Activated B cell treated with CpG ODN at 0.5 μM for 24 hours (primary cell): ENCODE measurements around the gene GLT8D2. TPM values are rescaled to one million over a fixed set of nuclear protein-coding genes. Genes with fewer than 3 reads are reported as not detected.

Experiments used
- ATAC-seq: fragments of 200-7000 bp; cut with Tn5 transposase; one replicate; pipeline ENCODE4 v1.10.0; 2021; ENCODE audit warnings: low read depth, mild to moderate bottlenecking, moderate library complexity
- CTCF ChIA-PET: fragments of 350-600 bp; sonication (Branson Sonifier 250); formaldehyde crosslinking; loops from one replicate; lab custom pipeline; 2021; ENCODE audit warnings: antibody characterized with exemption; lab: Charles Lee
- POLR2A ChIA-PET: fragments of 350-600 bp; sonication (Branson Sonifier 250); formaldehyde crosslinking; loops from one replicate; lab custom pipeline; 2021; ENCODE audit warnings: antibody characterized with exemption; lab: Charles Lee
- DNase-seq: peaks from one replicate; pipeline ENCODE4 v3.0.0; 2022
- H3K27ac Mint-ChIP-seq: one replicate; pipeline ENCODE4 v1.8.0; 2020; ENCODE audit warnings: mixed read lengths
- H3K27me3 Mint-ChIP-seq: one replicate; pipeline ENCODE4 v1.8.0; 2021; ENCODE audit warnings: mixed read lengths
- H3K36me3 Mint-ChIP-seq: one replicate; pipeline ENCODE4 v1.8.0; 2021; ENCODE audit warnings: low read depth, mixed read lengths
- H3K4me1 Mint-ChIP-seq: one replicate; pipeline ENCODE4 v1.8.0; 2021; ENCODE audit warnings: mixed read lengths
- H3K4me3 Mint-ChIP-seq: one replicate; pipeline ENCODE4 v1.8.0; 2020; ENCODE audit warnings: mild to moderate bottlenecking, mixed read lengths
- H3K9me3 Mint-ChIP-seq: one replicate; pipeline ENCODE4 v1.8.0; 2020; ENCODE audit warnings: mixed read lengths
- CTCF ChIP-seq: fragments of 200-600 bp; IDR thresholded peaks from one replicate; pipeline ENCODE4 v1.8.0; 2022; ENCODE audit warnings: antibody characterized with exemption, mild to moderate bottlenecking
- intact Hi-C: fragments of 100-400 bp; cut with micrococcal nuclease; formaldehyde crosslinking; loops from one replicate; pipeline ENCODE4 v1.15.1; 2024
- total RNA-seq: library from RNA; stranded (reverse); gene quantifications from 2 replicates; pipeline ENCODE4 v1.2.3, GENCODE V29; 2022

GLT8D2 gene
- total RNA-seq = not detected in 2 replicates

GRCh38 chr12:104049903-104050356, at the start of gene GLT8D2:
TSS of gene GLT8D2 (minus strand) at chr12:104050187. CDS start at chr12:104019648, 30,539 bp downstream.
- no peak for ATAC-seq
- Mint-ChIP-seq H3K4me3 (no peak within 1 kb of the TSS), H3K9me3 (no peaks in the 10 kb centered on the region), H3K4me1 (peaks cover 5% of the 10 kb centered on the region), H3K36me3 (no peaks in the 10 kb centered on the region), H3K27ac (no peak within 1 kb of the TSS), H3K27me3 (peaks cover 42% of the 10 kb centered on the region)
- POLR2A ChIA-PET = interaction anchor here (0.9 kb wide), 1 partner anchor 14 kb away, joined by 3 read pairs; the partner anchor contains the start of gene HCFC2
- DNase-seq = no peak
- intact Hi-C loops = no loop called here
- TF ChIP-seq CTCF = no peak
- CTCF ChIA-PET = no interaction called here

GRCh38 chr12:104097954-104098353, 48.0 kb upstream of the GLT8D2 start:
- intact Hi-C loops = no loop called here
- ChIA-PET CTCF (interaction anchor here (0.7 to 2.1 kb wide), 2 partner anchors 11 to 13 kb away, joined by 3 to 9 read pairs; no protein-coding TSS in a partner anchor), POLR2A (no interaction called here)
- ATAC-seq = no peak
- no peak overlapping the region for H3K27ac Mint-ChIP-seq
- no peak for DNase-seq
- no peak overlapping the region for H3K4me3 Mint-ChIP-seq
- TF ChIP-seq CTCF = no peak
- no peaks in the 10 kb centered on the region for H3K9me3 Mint-ChIP-seq
- H3K27me3 Mint-ChIP-seq = no peaks in the 10 kb centered on the region
- peaks cover 65% of the 10 kb centered on the region for H3K36me3 Mint-ChIP-seq
- H3K4me1 Mint-ChIP-seq = no peaks in the 10 kb centered on the region

GRCh38 chr12:104095289-104095688, 45.3 kb upstream of the GLT8D2 start:
- no peak for TF ChIP-seq CTCF
- no peaks in the 10 kb centered on the region for H3K4me1 Mint-ChIP-seq
- H3K27ac Mint-ChIP-seq = no peak overlapping the region
- no peak for DNase-seq
- ChIA-PET CTCF (no interaction called here), POLR2A (no interaction called here)
- peaks cover 66% of the 10 kb centered on the region for H3K36me3 Mint-ChIP-seq
- H3K4me3 Mint-ChIP-seq = no peak overlapping the region
- ATAC-seq = no peak
- H3K27me3 Mint-ChIP-seq = no peaks in the 10 kb centered on the region
- H3K9me3 Mint-ChIP-seq = no peaks in the 10 kb centered on the region
- intact Hi-C loops = no loop called here

GRCh38 chr12:104094284-104094683, 44.3 kb upstream of the GLT8D2 start:
- Mint-ChIP-seq H3K36me3 (peaks cover 70% of the 10 kb centered on the region), H3K9me3 (no peaks in the 10 kb centered on the region), H3K27ac (no peak overlapping the region), H3K4me1 (no peaks in the 10 kb centered on the region), H3K4me3 (no peak overlapping the region), H3K27me3 (no peaks in the 10 kb centered on the region)
- no peak for DNase-seq
- ChIA-PET CTCF (no interaction called here), POLR2A (no interaction called here)
- TF ChIP-seq CTCF = no peak
- intact Hi-C loops = no loop called here
- no peak for ATAC-seq

- Mint-ChIP-seq H3K9me3 (no peaks in the 10 kb centered on the region), H3K36me3 (peaks cover 65% of the 10 kb centered on the region), H3K4me1 (no peaks in the 10 kb centered on the region), H3K27me3 (no peaks in the 10 kb centered on the region), H3K4me3 (no peak overlapping the region), H3K27ac (no peak overlapping the region)
- ATAC-seq (no peak), DNase-seq (no peak)
- intact Hi-C loops = no loop called here
- TF ChIP-seq CTCF = no peak
- ChIA-PET CTCF (no interaction called here), POLR2A (no interaction called here)
Measured at GRCh38 chr12:104091136-104091535, 41.1 kb upstream of the GLT8D2 start.
